GM18519 (cell line): ENCODE results near the gene DBX1.
"Not testable (repeated sequence)": the region's sequence is repeated elsewhere in the genome, so short reads cannot be mapped to it uniquely, and the experiment has no call there.

ENCODE experiments used
- ATAC-seq: cut with Tn5 transposase; IDR thresholded peaks from one replicate; pipeline ENCODE4 v1.9.1; 2021; ENCODE audit warnings: mild to moderate bottlenecking, moderate library complexity; ENCODE audit not compliant: unreplicated experiment, low FRiP score

Gene DBX1

GRCh38 chr11:20161923-20162744 lies 1.9 kb upstream of the DBX1 start:
- no peak for ATAC-seq

GRCh38 chr11:20161230-20161918 lies 1.1 kb upstream of the DBX1 start:
- no peak for ATAC-seq

DNA sequence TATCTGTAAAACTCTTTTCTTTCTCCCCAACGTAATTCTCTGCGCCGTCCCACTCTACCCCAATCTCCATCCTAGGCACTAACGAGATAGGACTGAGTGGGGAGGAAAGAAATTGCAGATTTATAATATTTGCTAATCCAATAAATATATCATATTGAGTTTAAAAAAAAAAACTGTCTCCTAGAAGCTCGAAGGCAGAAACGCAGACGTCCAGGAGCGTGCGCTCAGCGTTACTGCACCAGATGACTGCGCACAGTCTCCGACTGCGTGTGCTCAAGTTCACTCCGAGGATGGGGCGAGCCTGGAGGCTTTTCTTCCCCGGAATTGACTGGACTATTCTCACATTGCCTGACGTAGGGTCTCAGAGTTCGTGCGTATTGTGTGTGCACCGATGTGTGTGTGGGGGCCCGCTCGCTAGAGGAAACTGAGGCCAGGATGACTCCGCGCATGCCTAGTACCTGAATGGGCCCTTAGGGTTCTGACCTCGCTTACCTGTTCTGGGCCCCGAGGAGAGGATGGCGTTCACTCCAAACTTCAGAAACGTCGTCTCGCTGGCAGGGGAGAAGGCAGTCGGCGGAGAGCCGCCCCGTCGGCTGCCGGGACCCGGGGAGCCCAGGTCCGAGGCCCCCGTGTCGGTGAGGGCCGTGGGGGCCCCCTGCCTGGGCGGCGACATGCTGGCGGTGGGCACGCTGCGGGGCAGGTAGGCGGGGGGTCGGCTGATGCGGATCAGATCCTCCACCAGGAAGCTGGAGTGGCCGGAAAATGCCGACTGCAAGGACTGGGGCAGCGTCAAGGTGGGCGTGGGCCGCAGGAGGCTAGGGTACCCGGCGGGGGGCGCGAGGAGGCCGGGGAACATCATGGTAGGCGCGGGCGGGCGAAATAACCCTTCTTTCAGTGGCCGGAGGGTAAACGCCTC lies 551 bp downstream of the DBX1 start:
- ATAC-seq, result no peak

DNA sequence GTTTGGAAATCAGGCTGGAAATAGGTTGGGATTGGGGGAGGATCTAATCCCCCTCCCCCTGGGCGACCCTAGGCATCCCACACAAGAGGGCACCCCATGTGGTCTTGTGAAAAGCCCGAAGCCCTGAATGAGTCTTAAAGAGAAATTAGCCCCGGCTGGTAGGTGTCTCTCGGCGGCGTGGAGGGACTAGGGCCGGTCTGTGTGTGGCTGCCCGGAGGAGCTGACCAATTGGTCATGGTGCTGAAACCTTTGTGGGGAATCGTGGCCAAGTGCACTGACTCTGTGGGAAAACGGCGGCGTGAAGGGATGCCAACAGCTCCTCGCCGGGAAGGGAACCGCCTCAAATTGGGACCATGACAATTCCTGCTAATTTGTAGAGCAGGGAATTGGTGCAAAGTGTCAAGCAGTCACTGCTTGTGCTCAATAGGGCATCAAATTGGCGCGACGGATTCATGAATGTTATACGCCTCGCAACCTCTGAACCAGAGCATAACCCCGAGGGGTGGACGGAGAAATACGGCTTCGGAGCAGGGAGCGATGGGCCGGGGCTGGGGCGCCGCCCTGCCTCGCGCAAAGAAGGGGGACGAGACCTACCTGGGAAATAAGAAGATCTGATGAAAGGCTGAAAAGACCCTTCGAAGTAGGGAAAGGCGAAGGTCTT lies 1.5 kb downstream of the DBX1 start:
- ATAC-seq, result no peak

DNA sequence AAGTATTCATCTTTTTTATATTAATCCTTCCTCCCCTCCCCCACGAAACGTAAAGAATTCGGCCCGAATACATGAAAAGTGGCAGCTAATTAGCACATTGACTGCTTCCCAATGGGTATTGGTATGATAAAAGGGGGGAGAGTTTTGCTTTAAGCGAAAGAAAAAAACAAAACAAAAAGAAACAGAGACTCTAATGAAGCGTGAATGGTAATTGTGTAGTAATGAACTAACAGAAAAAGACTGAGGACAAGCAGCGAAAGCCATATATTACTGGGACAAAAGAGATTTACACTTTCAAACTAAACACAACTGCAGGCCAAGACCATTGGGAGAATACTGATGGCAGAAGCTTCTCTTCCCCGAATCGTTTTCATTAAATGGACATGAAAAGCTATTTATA lies 2.5 kb downstream of the DBX1 start:
- ATAC-seq, result no peak

- ATAC-seq, result no peak
Measured at GRCh38 chr11:20156876-20157613, 3.2 kb downstream of the DBX1 start.

GRCh38 chr11:20156280-20156875 lies 3.9 kb downstream of the DBX1 start:
- ATAC-seq, result no peak

DNA sequence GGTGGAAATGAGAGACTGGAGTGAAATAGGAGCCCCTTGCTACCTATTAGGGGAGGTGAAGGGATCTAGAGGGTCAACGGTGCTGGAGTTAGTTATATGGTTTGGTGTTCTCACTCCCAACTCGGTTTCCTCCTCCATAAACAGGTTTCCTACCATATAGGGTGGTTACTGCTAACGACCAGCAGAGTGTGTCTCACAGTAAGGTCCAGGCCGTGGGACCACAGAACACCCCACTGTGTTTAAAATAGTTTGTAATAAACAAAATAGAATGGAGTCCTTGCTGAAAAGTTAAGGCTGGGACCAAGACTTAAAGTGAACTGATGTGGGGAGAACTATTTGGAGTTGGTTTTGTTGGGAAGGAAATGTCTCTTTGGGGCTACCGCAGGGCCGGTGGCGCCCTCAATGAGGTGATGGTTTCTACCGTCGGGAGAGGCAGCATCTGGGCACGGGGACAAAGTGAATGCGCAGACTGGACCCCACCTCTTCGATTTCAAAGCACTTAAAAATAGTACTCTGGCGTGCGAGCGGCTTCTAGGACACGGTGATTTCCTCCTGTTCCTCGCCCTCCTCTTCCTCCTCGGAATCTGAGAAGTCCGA lies 4.5 kb downstream of the DBX1 start:
- ATAC-seq, result no peak

DNA sequence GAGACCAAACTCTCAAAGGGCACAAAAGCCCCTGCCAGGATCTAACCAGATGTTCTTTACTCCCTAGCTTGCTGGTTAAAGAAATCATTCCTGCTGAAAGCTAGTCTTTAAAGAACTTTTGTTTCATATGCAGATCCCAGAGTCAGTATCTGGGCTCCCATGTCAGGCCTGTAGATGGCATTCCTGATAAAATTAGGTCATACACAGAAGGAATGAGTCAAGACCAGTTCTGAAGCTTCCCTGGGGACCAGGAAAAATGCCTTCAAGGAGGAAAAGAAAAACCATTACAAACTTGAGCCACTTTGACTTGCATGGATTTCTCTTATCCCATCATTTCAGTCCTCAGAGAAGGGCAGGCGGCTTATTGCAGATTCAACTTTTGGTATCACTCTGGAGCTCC lies 5.9 kb downstream of the DBX1 start:
- ATAC-seq, result no peak

DNA sequence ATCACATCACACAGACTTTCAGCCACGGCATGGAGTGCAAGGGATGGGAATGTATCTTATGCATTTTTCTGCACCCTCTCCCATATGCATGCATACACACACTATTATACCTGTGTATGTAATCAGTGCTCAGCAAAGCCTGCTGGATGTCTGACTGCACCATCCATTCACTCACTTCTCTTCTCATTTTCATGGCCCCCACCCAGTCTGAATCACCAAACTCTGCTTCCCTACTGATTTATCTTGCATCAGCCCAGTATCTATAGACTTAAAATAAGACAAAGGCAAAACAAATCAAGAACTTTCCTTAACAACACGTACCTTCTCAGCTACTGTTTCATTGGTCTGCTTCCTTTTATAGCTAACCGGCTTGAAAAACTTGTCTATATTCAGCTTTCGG lies 21.6 kb downstream of the DBX1 start:
- ATAC-seq, result no peak

GRCh38 chr11:20137637-20138036 lies 22.6 kb downstream of the DBX1 start:
- no peak for ATAC-seq

- no peak for ATAC-seq
Measured at GRCh38 chr11:20134991-20135736, 25.1 kb downstream of the DBX1 start.

GRCh38 chr11:20132667-20133039 lies 27.6 kb downstream of the DBX1 start:
- ATAC-seq, result no peak

DNA sequence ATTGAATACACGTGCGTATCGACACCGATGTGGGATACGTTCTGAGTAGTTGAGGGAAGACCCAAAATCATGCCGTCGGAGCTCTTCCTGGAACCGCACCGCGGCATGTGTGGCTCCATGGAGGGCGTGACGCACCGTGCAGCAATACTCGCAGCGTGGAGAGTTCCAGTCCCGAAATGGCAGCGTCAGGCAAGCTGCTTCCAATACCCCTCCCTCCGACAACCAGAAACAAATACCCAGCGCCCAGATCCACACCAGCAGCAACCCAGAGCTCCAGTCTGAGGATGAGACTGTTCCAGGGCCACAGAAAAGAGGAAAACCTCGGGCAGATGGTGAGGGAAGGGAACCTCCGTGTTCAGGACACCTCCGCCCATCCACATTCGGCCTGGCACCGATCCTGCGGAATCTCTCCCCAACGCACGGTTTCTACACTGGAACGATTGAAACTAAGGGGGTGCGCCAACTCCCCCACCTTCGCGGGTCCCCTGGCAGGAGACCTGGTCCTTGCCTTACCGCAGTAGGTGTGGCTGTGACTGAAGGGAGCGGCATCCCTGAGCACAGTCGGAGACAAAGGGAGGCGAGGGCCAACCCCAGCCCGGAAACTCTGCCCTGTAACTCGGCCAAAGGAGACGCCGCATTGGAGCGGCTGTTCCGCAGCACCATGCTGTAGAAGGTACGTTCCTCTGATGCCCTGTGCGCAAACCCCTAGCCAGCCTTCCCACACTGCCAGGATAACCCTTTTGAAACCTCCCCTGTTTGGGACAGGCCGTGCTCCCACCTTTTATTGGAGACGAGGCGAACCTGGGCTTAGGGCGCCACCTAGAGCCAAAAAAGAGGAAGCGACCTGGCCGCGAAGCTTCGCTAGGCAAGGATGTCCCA lies 28.2 kb downstream of the DBX1 start:
- ATAC-seq, result no peak

DNA sequence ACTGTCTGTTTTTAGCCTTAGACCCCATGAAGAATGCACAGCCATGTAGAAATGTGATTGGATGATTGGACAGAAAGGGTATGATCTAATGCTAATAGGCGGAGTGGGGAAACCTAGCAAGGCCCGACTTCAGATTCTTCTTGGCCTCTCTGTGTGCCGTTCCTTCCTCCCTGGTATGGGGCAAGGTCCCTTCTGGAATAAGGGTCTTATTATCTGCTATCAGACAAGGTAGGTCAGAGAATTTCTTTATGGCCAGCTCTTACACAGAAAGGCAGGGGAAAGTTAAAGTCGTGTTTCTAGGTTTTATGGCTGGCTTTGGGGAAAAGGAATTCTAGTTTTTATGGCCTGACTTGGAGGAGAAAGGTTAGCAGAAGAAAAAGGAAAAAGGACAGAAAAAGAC lies 30.6 kb downstream of the DBX1 start:
- no peak for ATAC-seq

DNA sequence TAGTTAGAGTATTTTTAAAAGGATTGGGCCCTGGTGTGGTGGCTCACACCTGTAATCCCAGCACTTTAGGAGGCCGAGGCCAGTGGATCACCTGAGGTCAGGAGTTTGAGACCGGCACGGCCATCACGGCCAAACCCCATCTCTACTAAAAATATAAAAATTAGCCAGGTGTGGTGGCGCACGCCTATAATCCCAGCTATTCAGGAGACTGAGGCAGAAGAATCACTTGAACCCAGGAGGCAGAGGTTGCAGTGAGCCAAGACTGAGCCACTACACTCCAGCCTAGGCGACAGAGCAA lies 31.8 kb downstream of the DBX1 start:
- ATAC-seq, result not testable (repeated sequence)

DNA sequence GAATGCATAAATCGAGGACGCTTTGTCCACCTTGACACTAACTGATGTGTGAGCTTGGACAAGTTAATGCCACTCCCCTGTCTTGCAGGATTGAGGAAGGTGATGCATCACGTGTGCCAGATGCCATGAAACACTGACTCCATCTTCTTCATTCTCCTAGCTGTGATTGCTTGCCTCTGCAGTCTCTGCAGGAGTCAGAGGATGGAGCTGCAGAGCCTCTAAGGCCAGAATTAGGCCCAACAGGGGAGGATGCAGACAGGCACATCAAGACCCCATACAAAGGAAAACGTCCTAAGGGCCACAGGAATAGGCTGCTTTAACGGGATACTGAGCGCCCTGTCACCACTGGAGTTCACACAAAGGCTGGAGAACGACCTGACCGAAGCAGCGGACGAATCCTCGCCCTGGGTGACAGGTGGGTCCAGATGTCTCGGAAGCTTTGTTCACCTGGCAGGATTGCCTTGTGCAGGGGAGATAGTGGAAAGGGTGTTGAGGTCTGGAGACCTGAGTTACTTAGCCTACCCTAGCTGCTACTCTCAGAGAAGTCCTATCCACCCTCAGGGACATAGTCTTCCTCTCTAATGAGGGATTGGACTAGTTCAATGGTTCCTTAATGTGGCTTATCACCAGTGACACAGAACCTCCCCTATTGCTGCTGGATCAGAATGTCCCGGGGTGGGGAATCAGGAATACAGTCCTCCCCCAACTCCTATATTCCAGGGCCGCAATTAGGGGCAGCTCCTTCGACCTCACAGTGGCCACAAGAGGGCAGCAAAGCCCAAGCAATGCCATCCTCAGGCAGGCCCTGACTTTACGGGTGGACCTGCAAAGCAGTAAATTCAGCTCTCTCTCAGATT lies 32.4 kb downstream of the DBX1 start:
- no peak for ATAC-seq
